GM12801 (cell line): Measurements from ENCODE around the gene NADK.
"Not testable (repeated sequence)": the region's sequence is repeated elsewhere in the genome, so short reads cannot be mapped to it uniquely, and the experiment has no call there.

Source experiments
- CTCF ChIP-seq: IDR thresholded peaks from one replicate; pipeline ENCODE4 v1.5.1; 2011; ENCODE audit warnings: control low read depth; ENCODE audit not compliant: insufficient read length; ENCODE audit errors: extremely low read depth

The NADK gene

GRCh38 chr1:1724035-1724864 lies 54.0 kb downstream of the NADK start, which contains the start of gene CDK11A:
CDK11A (minus strand) TSS chr1:1724357; CDS start chr1:1722818, 1,539 bp downstream.
- not testable (repeated sequence) for TF ChIP-seq CTCF

- TF ChIP-seq CTCF, result no peak
These were observed 57.1 kb downstream of the NADK start for GRCh38 chr1:1721201-1721600.

- no peak for TF ChIP-seq CTCF
These were observed 74.5 kb downstream of the NADK start for GRCh38 chr1:1703796-1704195.
